Fibroblast of lung (primary cell): ENCODE results near the gene CDPF1. TPM values are rescaled to one million over a fixed set of nuclear protein-coding genes. Genes with fewer than 3 reads are reported as not detected.

ENCODE experiments used
- DNase-seq, 2 donors: peaks; one replicate each; pipeline versions ENCODE4 v3.0.0 to v3.0.0-alpha.2; 2010; ENCODE audit warnings: low read depth in 2 of 2
- H2AFZ ChIP-seq: 2 replicates; pipeline ENCODE4 v1.5.1; 2012; ENCODE audit warnings: low read length, control low read depth, inconsistent platforms
- H3K27ac ChIP-seq: 2 replicates; pipeline ENCODE4 v1.5.1; 2011; ENCODE audit warnings: low read length, control low read depth; ENCODE audit not compliant: insufficient read depth
- H3K27me3 ChIP-seq: 2 replicates; pipeline ENCODE4 v1.5.1; 2011; ENCODE audit warnings: mild to moderate bottlenecking, low read length; ENCODE audit not compliant: control insufficient read depth, insufficient read depth
- H3K36me3 ChIP-seq: 2 replicates; pipeline ENCODE4 v1.5.1; 2011; ENCODE audit warnings: low read length; ENCODE audit not compliant: control insufficient read depth, insufficient read depth
- H3K4me1 ChIP-seq: 2 replicates; pipeline ENCODE4 v1.5.1; 2011; ENCODE audit warnings: low read length; ENCODE audit not compliant: control insufficient read depth, insufficient read depth; ENCODE audit errors: extremely low read depth
- H3K4me2 ChIP-seq: 2 replicates; pipeline ENCODE4 v1.5.1; 2011; ENCODE audit warnings: low read length, control low read depth; ENCODE audit not compliant: insufficient read depth; ENCODE audit errors: extremely low read depth
- H3K4me3 ChIP-seq, 4 experiments: fragments of 200-600 bp in 1 of 4; sonication (generic) in 1 of 4; replicated peaks in 1 of 4; 2 replicates each; pipeline ENCODE4 v1.5.1; 2011 to 2016; ENCODE audit warnings: low read length in 4 of 4, low read depth in 3 of 4, mild to moderate bottlenecking in 3 of 4, control low read depth in 2 of 4, inconsistent platforms in 1 of 4, mixed read lengths in 1 of 4; ENCODE audit not compliant: insufficient read depth in 1 of 4; ENCODE audit errors: control extremely low read depth in 1 of 4
- H3K79me2 ChIP-seq: 2 replicates; pipeline ENCODE4 v1.5.1; 2012; ENCODE audit warnings: mild to moderate bottlenecking, low read length, inconsistent platforms; ENCODE audit not compliant: control insufficient read depth, insufficient read depth
- H3K9ac ChIP-seq: 2 replicates; pipeline ENCODE4 v1.5.1; 2011; ENCODE audit warnings: mild to moderate bottlenecking, low read length, control low read depth; ENCODE audit not compliant: insufficient read depth
- H3K9me3 ChIP-seq: 2 replicates; pipeline ENCODE4 v1.5.1; 2012; ENCODE audit warnings: low read depth, low read length; ENCODE audit not compliant: control insufficient read depth, insufficient read depth
- H4K20me1 ChIP-seq: 2 replicates; pipeline ENCODE4 v1.5.1; 2011; ENCODE audit warnings: low read length; ENCODE audit not compliant: control insufficient read depth, insufficient read depth; ENCODE audit errors: extremely low read depth
- CTCF ChIP-seq, 2 donors: IDR thresholded peaks in 1 of 2; conservative IDR thresholded peaks in 1 of 2; 1 replicate in 1 of 2; 2 replicates in 1 of 2; pipeline ENCODE4 v1.5.1; 2011 to 2012; ENCODE audit warnings: low read length in 2 of 2, control low read depth in 1 of 2, inconsistent platforms in 1 of 2, low read depth in 1 of 2, mild to moderate bottlenecking in 1 of 2
- EZH2 ChIP-seq: IDR thresholded peaks from 2 replicates; pipeline ENCODE4 v1.5.1; 2012; ENCODE audit warnings: low read length, control low read depth, mild to moderate bottlenecking; ENCODE audit errors: missing control alignments
- polyA plus RNA-seq, 2 donors: library from polyadenylated mRNA; depleted of rRNA in 1 of 2; stranded (reverse) in 1 of 2; unstranded in 1 of 2; fragments of >200 nt; gene quantifications; 2 replicates each; pipeline ENCODE4 v1.2.1, GENCODE V29; 2011 to 2012; ENCODE audit warnings: missing spikeins in 1 of 2
- total RNA-seq: library from RNA; depleted of rRNA; stranded (reverse); fragments of >200 nt; gene quantifications from 2 replicates; pipeline ENCODE4 v1.2.1, GENCODE V29; 2014

CDPF1 gene
- total and polyA plus RNA-seq, 2 donors (not counting 1 experiment from before 2014, with no cell fraction given), result 7.7 to 8.3 TPM

DNA sequence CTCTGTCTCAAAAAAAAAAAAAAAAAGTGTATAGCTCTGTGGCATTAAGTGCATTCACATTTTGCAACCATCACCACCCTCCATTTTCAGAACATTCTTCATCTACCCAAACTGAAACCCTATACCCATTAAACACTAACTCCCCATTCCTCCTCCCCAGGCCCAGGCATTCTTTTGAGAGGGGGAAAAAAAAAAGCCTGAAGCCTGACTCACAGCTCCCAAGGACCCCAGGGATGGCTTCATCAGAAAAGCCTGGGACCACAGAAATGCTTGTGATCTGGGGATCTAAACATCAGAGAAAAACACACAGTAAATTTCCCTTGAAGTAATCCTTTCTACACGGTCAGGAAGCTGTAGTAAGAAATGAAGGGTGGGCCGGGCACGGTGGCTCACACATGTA lies 35.9 kb upstream of the CDPF1 start:
- Histone ChIP-seq H3K9me3 (no peaks in the 10 kb centered on the region), H3K27ac (no peak overlapping the region), H2AFZ (no peak overlapping the region), H3K4me3 (no peak overlapping the region), H3K4me1 (no peaks in the 10 kb centered on the region), H3K27me3 (no peaks in the 10 kb centered on the region), H4K20me1 (no peaks in the 10 kb centered on the region), H3K9ac (no peak overlapping the region), H3K36me3 (peaks cover 19% of the 10 kb centered on the region), H3K4me2 (no peak overlapping the region), H3K79me2 (no peaks in the 10 kb centered on the region)
- TF ChIP-seq CTCF (conservative IDR thresholded peaks at IDR 0.05 in 1 of 2, IDR thresholded peaks at IDR 0.05 in 1 of 2; ENCODE audit: low read depth in 1 of 2, low read length in 2 of 2) (no peak), EZH2 (no peak)
- DNase-seq, result no peak

DNA sequence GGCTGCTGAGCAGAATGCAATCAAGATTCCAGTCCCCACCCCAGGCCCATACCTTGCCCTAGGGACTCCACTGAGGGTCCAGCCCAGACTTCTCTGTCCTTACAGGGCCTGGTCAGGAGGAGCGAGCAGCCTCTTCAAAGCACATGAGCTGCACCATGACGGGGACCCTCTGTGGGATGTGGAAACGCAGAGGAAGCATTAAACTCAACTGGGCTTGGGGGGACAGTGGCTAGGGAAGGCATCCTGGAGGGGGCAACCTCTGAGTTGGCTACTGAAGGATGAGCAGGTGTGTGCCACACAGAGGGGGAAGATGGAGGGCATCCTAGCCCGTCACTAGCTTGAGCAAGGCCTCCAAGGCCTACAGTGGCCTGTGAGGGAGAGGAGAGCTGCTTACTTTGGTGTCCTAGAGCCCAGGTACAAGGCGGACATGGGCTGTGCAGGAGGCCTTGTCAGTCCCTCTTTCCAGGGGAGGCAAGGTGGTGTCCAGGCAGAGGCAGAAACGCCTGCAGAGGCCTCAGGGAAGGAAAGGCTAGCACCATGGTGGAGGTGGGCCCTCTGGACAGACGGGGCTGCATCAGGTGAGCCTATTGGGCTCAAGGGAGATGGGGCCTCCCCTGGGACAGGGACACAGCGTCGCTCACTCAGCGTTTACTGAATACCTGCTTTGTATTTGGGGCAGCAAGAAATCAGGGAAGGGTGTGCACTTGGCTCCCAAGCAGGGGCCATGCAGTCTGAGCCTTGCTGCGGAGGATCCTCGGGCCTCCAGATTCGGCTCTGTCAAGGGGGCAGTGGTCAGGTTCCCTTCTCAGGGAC lies 32.0 kb upstream of the CDPF1 start:
- Histone ChIP-seq H3K27me3 (no peaks in the 10 kb centered on the region), H2AFZ (no peak overlapping the region), H4K20me1 (no peaks in the 10 kb centered on the region), H3K4me2 (no peak overlapping the region), H3K9ac (no peak overlapping the region), H3K36me3 (peaks cover 35% of the 10 kb centered on the region), H3K9me3 (no peaks in the 10 kb centered on the region), H3K27ac (no peak overlapping the region), H3K79me2 (no peaks in the 10 kb centered on the region), H3K4me3 (no peak overlapping the region), H3K4me1 (no peaks in the 10 kb centered on the region)
- no peak for DNase-seq
- TF ChIP-seq EZH2 (no peak), CTCF (conservative IDR thresholded peaks at IDR 0.05 in 1 of 2, IDR thresholded peaks at IDR 0.05 in 1 of 2; ENCODE audit: low read depth in 1 of 2, low read length in 2 of 2) (no peak)

- Histone ChIP-seq H3K9ac (no peak overlapping the region), H3K79me2 (no peaks in the 10 kb centered on the region), H3K27ac (no peak overlapping the region), H2AFZ (no peak overlapping the region), H4K20me1 (no peaks in the 10 kb centered on the region), H3K4me1 (no peaks in the 10 kb centered on the region), H3K4me3 (no peak overlapping the region), H3K27me3 (no peaks in the 10 kb centered on the region), H3K4me2 (no peak overlapping the region), H3K36me3 (peaks cover 30% of the 10 kb centered on the region), H3K9me3 (no peaks in the 10 kb centered on the region)
- TF ChIP-seq EZH2 (no peak), CTCF (conservative IDR thresholded peaks at IDR 0.05 in 1 of 2, IDR thresholded peaks at IDR 0.05 in 1 of 2; ENCODE audit: low read depth in 1 of 2, low read length in 2 of 2) (no peak)
- no peak for DNase-seq
Measured at GRCh38 chr22:46280999-46281623, 31.0 kb upstream of the CDPF1 start.
